Neuronal stem cell (in vitro differentiated cells): Measurements from ENCODE around the gene NXF2B. TPM values are rescaled to one million over a fixed set of nuclear protein-coding genes. Genes with fewer than 3 reads are reported as not detected.
"Not testable (repeated sequence)": the region's sequence is repeated elsewhere in the genome, so short reads cannot be mapped to it uniquely, and the experiment has no call there.

Experiments used
- DNase-seq: peaks from one replicate; pipeline ENCODE4 v3.0.0-alpha.2; 2013; ENCODE audit warnings: low spot score
- H2AFZ ChIP-seq: one replicate; pipeline ENCODE4 v1.6.1; 2013; ENCODE audit warnings: mild to moderate bottlenecking, low read length, inconsistent platforms
- H2AK5ac ChIP-seq: 2 replicates; pipeline ENCODE4 v1.6.1; 2013; ENCODE audit warnings: low read depth, mild to moderate bottlenecking, inconsistent platforms, low read length, moderate library complexity, mixed read lengths
- H2BK120ac ChIP-seq: 2 replicates; pipeline ENCODE4 v1.6.1; 2013; ENCODE audit warnings: low read depth, mild to moderate bottlenecking, inconsistent platforms, low read length, moderate library complexity, mixed read lengths
- H2BK12ac ChIP-seq: one replicate; pipeline ENCODE4 v1.6.1; 2013; ENCODE audit warnings: low read length, inconsistent platforms
- H2BK15ac ChIP-seq: 2 replicates; pipeline ENCODE4 v1.6.1; 2013; ENCODE audit warnings: mild to moderate bottlenecking, low read length, inconsistent platforms, mixed read lengths
- H2BK5ac ChIP-seq: one replicate; pipeline ENCODE4 v1.6.1; 2013; ENCODE audit warnings: inconsistent platforms, mild to moderate bottlenecking, low read length, moderate library complexity
- H3K14ac ChIP-seq: one replicate; pipeline ENCODE4 v1.6.1; 2013; ENCODE audit warnings: low read length, inconsistent platforms
- H3K18ac ChIP-seq: 2 replicates; pipeline ENCODE4 v1.6.1; 2013; ENCODE audit warnings: low read length, inconsistent platforms
- H3K23ac ChIP-seq: 2 replicates; pipeline ENCODE4 v1.6.1; 2013; ENCODE audit warnings: low read depth, mild to moderate bottlenecking, mixed read lengths, low read length, inconsistent platforms; ENCODE audit not compliant: poor library complexity
- H3K27ac ChIP-seq: replicated peaks from 3 replicates; pipeline ENCODE4 v1.5.1; 2013; ENCODE audit warnings: low read length, inconsistent platforms
- H3K27me3 ChIP-seq, 3 experiments: 2 replicates each; pipeline ENCODE4 v1.6.1; 2013; ENCODE audit warnings: low read length in 3 of 3, mild to moderate bottlenecking in 2 of 3, inconsistent platforms in 1 of 3, low read depth in 1 of 3, mixed read lengths in 1 of 3, moderate library complexity in 1 of 3; ENCODE audit not compliant: control insufficient read depth in 3 of 3, insufficient read depth in 3 of 3
- H3K36me3 ChIP-seq, 2 donors: replicated peaks in 1 of 2; 2 replicates each; pipeline ENCODE4 v1.6.1; 2013; ENCODE audit warnings: low read length in 2 of 2; ENCODE audit not compliant: control insufficient read depth in 2 of 2, insufficient read depth in 2 of 2
- H3K4ac ChIP-seq: 2 replicates; pipeline ENCODE4 v1.6.1; 2013; ENCODE audit warnings: inconsistent platforms, mild to moderate bottlenecking, low read length, moderate library complexity
- H3K4me1 ChIP-seq, 2 donors: 1 replicate in 1 of 2; 2 replicates in 1 of 2; pipeline ENCODE4 v1.6.1; 2013; ENCODE audit warnings: low read length in 2 of 2, low read depth in 1 of 2; ENCODE audit not compliant: control insufficient read depth in 2 of 2, insufficient read depth in 1 of 2
- H3K4me2 ChIP-seq: one replicate; pipeline ENCODE4 v1.6.1; 2013; ENCODE audit warnings: mild to moderate bottlenecking, low read length, inconsistent platforms; ENCODE audit not compliant: insufficient read depth, poor library complexity, severe bottlenecking
- H3K4me3 ChIP-seq, 2 donors: 2 replicates each; pipeline ENCODE4 v1.5.1; 2013; ENCODE audit warnings: low read length in 2 of 2, mild to moderate bottlenecking in 2 of 2, inconsistent platforms in 1 of 2, moderate library complexity in 1 of 2
- H3K79me1 ChIP-seq: one replicate; pipeline ENCODE4 v1.6.1; 2013; ENCODE audit warnings: low read depth, mild to moderate bottlenecking, inconsistent platforms, low read length, moderate library complexity
- H3K9ac ChIP-seq: one replicate; pipeline ENCODE4 v1.6.1; 2013; ENCODE audit warnings: mild to moderate bottlenecking, low read depth, low read length, inconsistent platforms; ENCODE audit not compliant: poor library complexity
- H3K9me3 ChIP-seq, 2 donors: replicated peaks in 1 of 2; 2 replicates each; pipeline versions ENCODE3 to v1.6.1; 2013; ENCODE audit warnings: low read length in 2 of 2, mild to moderate bottlenecking in 2 of 2, inconsistent platforms in 1 of 2, low read depth in 1 of 2, mixed read lengths in 1 of 2, moderate library complexity in 1 of 2; ENCODE audit not compliant: control insufficient read depth in 2 of 2, insufficient read depth in 1 of 2
- H4K8ac ChIP-seq: one replicate; pipeline ENCODE4 v1.6.1; 2013; ENCODE audit warnings: low read depth, mild to moderate bottlenecking, inconsistent platforms, low read length, moderate library complexity
- H4K91ac ChIP-seq: one replicate; pipeline ENCODE4 v1.6.1; 2013; ENCODE audit warnings: low read length, low read depth, mild to moderate bottlenecking, inconsistent platforms; ENCODE audit not compliant: poor library complexity
- WGBS, 2 donors: extraction: QIAGEN DNeasy Blood & Tissue Kit; methylation state at CpG; one replicate each; pipeline ENCODE4 v1.1.7; 2013; ENCODE audit warnings: missing lambda C conversion rate in 2 of 2, mixed read lengths in 1 of 2; ENCODE audit not compliant: insufficient read length in 2 of 2, insufficient replicate concordance in 1 of 2; ENCODE audit errors: extremely low coverage in 2 of 2; 5-methylcytosine and 5-hydroxymethylcytosine counted together
- polyA plus RNA-seq, 2 experiments: library from polyadenylated mRNA; stranded (reverse); fragments of 200-250 nt; gene quantifications; one replicate each; pipeline ENCODE4 v1.2.3, GENCODE V29; 2013

NXF2B gene, protein sequence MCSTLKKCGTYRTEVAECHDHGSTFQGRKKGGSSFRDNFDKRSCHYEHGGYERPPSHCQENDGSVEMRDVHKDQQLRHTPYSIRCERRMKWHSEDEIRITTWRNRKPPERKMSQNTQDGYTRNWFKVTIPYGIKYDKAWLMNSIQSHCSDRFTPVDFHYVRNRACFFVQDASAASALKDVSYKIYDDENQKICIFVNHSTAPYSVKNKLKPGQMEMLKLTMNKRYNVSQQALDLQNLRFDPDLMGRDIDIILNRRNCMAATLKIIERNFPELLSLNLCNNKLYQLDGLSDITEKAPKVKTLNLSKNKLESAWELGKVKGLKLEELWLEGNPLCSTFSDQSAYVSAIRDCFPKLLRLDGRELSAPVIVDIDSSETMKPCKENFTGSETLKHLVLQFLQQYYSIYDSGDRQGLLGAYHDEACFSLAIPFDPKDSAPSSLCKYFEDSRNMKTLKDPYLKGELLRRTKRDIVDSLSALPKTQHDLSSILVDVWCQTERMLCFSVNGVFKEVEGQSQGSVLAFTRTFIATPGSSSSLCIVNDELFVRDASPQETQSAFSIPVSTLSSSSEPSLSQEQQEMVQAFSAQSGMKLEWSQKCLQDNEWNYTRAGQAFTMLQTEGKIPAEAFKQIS
- 1.3 TPM for polyA plus RNA-seq (2013, experiment 1 of 2)
- polyA plus RNA-seq (2013, experiment 2 of 2) = 0.39 TPM

DNA sequence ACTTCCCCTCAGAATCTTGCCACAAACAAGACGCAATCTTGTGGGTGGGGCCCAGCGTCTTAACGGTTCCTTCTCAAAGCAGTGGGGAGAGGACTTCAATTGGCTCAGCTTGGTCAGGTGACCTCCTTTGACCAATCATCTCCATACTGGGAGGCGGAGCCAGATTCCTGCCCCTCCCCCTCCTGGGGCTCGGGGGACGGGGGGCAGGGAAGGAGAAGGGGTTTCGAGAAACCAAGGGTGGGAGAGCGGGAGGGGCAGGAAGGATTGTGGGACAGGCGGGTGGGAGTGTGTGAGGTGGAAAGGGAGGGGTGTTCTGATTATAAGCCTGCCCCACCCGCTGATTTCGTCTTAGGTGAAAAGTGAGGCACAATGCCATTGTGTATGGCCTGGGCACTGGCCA lies at the start of gene NXF2B:
Gene NXF2B, minus strand, starts transcription at position 101 of the 400 bp plus-strand sequence. CDS start 59,972 bp downstream, outside the sequence.
- not testable (repeated sequence) for H2BK15ac ChIP-seq, H3K9me3 ChIP-seq, H3K27ac ChIP-seq, H4K91ac ChIP-seq, H3K36me3 ChIP-seq, H3K14ac ChIP-seq, H4K8ac ChIP-seq, DNase-seq, H2AK5ac ChIP-seq, H2BK120ac ChIP-seq, H3K4me3 ChIP-seq, H3K27me3 ChIP-seq, H3K79me1 ChIP-seq, H2BK5ac ChIP-seq, H3K4ac ChIP-seq, H2AFZ ChIP-seq, H3K4me1 ChIP-seq, H3K18ac ChIP-seq, H3K23ac ChIP-seq, H3K9ac ChIP-seq, H3K4me2 ChIP-seq, H2BK12ac ChIP-seq
- WGBS, 2 donors = no CpG with 5 or more reads among the region's 11 CpGs

DNA sequence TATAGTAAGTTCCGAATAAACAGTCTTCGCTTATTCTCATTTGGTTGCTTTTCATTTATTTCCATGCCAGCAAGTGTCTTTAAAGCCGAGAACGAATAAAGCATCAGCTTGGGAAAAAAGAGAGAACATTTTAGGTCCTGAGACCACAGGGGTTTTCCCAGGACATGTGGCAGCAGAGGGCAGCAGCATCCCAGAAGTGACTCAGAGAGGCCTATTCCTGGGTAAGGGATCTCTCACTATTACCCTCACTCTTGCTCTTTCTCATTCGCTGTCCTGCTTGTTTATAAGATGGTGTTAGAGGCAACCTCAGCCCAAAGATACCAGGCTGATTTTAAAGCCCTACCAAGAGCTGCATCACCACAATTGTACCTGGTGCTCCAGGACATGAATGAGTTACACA lies 39.0 kb upstream of the NXF2B start:
- not testable (repeated sequence) for H3K4ac ChIP-seq, H3K36me3 ChIP-seq, H3K4me3 ChIP-seq, H3K27me3 ChIP-seq, H2BK120ac ChIP-seq, H2BK15ac ChIP-seq, H2AFZ ChIP-seq, H3K18ac ChIP-seq, H3K27ac ChIP-seq, H2BK12ac ChIP-seq, H3K9me3 ChIP-seq, H3K23ac ChIP-seq, H4K91ac ChIP-seq, H3K9ac ChIP-seq, H3K79me1 ChIP-seq, H3K14ac ChIP-seq, H2BK5ac ChIP-seq, DNase-seq, H3K4me1 ChIP-seq, H4K8ac ChIP-seq, H3K4me2 ChIP-seq, H2AK5ac ChIP-seq
- WGBS, 2 donors = no CpG with 5 or more reads among the region's 5 CpGs

DNA sequence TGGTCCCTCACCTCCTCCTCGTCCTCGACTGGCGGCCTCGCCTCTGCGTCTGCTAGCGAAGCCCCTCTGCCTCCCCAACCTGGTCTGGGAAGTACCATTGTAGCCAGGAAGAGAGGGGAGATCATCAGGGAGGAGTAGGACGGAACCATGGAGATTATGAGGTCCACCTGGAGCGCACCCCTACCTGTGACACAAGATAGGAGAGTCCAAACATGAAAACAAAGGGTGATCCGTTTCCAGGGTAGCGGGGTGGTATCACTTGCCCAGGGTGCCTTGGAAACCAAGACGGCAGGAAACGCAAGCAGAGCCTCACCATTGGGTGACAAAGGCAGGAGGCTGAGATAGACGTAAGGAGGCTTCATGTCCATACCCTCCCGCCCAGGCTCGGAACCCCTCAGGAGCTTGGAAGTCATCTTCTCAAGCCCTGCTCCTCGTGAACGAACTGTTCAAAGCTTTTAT lies 32.0 kb upstream of the NXF2B start, which contains the start of gene TCP11X2:
Gene TCP11X2, minus strand, starts transcription at position 51 of the 459 bp plus-strand sequence.
- H3K4me2 ChIP-seq, H2BK120ac ChIP-seq, DNase-seq, H3K4me3 ChIP-seq, H2BK5ac ChIP-seq, H4K91ac ChIP-seq, H3K23ac ChIP-seq, H3K14ac ChIP-seq, H4K8ac ChIP-seq, H3K18ac ChIP-seq, H3K27ac ChIP-seq, H2BK15ac ChIP-seq, H2AK5ac ChIP-seq, H3K4ac ChIP-seq, H2AFZ ChIP-seq, H3K27me3 ChIP-seq, H3K9ac ChIP-seq, H3K79me1 ChIP-seq, H3K4me1 ChIP-seq, H3K9me3 ChIP-seq, H2BK12ac ChIP-seq, H3K36me3 ChIP-seq: not testable (repeated sequence)
- no CpG with 5 or more reads among the region's 17 CpGs for WGBS, 2 donors

DNA sequence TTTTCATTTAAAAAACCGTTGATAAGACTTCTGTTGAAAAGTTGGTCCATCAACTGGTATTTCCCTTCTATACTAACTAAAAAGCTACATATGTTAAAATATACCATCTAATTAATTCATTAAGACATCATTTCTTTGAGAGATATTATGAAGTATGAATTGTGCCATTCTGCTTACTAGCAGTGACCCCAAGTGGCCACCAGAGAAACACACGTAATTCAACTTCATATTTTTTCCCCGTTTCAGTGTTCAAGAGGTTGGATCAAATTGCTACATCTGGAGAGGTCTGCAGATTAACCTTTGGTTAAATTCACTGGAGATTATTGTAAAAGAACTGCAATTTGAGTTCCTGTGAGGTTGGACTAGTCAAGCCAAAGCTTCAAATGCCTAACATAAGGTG lies 30.4 kb upstream of the NXF2B start:
- not testable (repeated sequence) for H3K27ac ChIP-seq, DNase-seq, H4K91ac ChIP-seq, H3K23ac ChIP-seq, H3K9me3 ChIP-seq, H3K4me2 ChIP-seq, H3K9ac ChIP-seq, H2BK12ac ChIP-seq, H2AFZ ChIP-seq, H2BK15ac ChIP-seq, H3K14ac ChIP-seq, H4K8ac ChIP-seq, H2AK5ac ChIP-seq, H2BK5ac ChIP-seq, H3K18ac ChIP-seq, H3K4me3 ChIP-seq, H3K4ac ChIP-seq, H3K79me1 ChIP-seq, H3K4me1 ChIP-seq, H2BK120ac ChIP-seq, H3K36me3 ChIP-seq, H3K27me3 ChIP-seq
- WGBS, 2 donors = no CpG with 5 or more reads among the region's 3 CpGs
